ENCODE data around the gene ETS1. TPM values are rescaled to one million over a fixed set of nuclear protein-coding genes. Genes with fewer than 3 reads are reported as not detected.

ETS1 gene
- total and polyA plus RNA-seq, 10 donors = 58.1 to 455 (median 352) TPM

DNA sequence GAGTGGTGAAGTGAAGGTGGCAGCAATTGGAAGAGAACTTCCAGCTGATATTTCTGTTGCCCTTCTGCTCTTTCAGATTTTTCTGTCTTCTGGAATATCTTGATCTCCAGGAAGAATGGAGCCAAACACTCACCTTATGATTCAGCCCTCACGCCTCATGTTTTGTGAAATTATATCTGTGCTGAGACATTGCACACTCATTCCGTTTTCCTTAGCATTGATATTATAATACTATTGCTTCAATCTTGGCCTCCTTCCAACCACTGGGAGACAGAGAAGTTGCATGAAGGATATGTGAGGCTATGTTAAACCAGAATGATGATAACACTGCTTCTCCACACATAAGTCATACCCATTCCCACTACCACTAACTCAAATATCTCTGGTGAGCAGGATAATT lies 177.9 kb downstream of the ETS1 start:
- intact Hi-C loops (cut with DNase I; ENCODE audit: low total_unique reads) = no loop called here
- WGBS, 5 donors = 60 to 87% (median 67%) methylated on average over 2 of the region's 2 CpGs
- DNase-seq = no peak

More for the DNA sequence above, 177.9 kb downstream of the ETS1 start:
- no peak overlapping the region for H3K4me3 ChIP-seq
- no peaks in the 10 kb centered on the region for H3K36me3 ChIP-seq
- no peaks in the 10 kb centered on the region for H3K9me3 ChIP-seq
- no peak overlapping the region for H3K27ac ChIP-seq
- peaks cover 0 to 43% (median 6%) of the 10 kb centered on the region in 6 donors for H3K4me1 ChIP-seq
- H3K27me3 ChIP-seq (replicated peaks in 1 of 7) = no peaks in the 10 kb centered on the region
- no peak for TF ChIP-seq POLR2AphosphoS5 (IDR thresholded peaks at IDR 0.05)
- TF ChIP-seq, protein P1, sequence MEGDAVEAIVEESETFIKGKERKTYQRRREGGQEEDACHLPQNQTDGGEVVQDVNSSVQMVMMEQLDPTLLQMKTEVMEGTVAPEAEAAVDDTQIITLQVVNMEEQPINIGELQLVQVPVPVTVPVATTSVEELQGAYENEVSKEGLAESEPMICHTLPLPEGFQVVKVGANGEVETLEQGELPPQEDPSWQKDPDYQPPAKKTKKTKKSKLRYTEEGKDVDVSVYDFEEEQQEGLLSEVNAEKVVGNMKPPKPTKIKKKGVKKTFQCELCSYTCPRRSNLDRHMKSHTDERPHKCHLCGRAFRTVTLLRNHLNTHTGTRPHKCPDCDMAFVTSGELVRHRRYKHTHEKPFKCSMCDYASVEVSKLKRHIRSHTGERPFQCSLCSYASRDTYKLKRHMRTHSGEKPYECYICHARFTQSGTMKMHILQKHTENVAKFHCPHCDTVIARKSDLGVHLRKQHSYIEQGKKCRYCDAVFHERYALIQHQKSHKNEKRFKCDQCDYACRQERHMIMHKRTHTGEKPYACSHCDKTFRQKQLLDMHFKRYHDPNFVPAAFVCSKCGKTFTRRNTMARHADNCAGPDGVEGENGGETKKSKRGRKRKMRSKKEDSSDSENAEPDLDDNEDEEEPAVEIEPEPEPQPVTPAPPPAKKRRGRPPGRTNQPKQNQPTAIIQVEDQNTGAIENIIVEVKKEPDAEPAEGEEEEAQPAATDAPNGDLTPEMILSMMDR (IDR thresholded peaks at IDR 0.05 in 8 of 11, conservative IDR thresholded peaks at IDR 0.05 in 3 of 11) = no peak
- no peak for TF ChIP-seq POLR2A (IDR thresholded peaks at IDR 0.05)

Small RNA genes within 50 kb of the gene (microRNA-seq; reads per million reads assigned to microRNA genes)
- 0 to 0.70 (median 0.36) reads per million in 3 donors for gene MIR6090

Small RNA genes within 50 kb of the gene (small RNA-seq; reads per million reads assigned to genes)
- gene MIR6090 = 0 to 0.14 (median 0) reads per million in 4 donors

Other genes starting within 250 kb of the ETS1 start
- gene FLI1, start 106.5 kb upstream of the ETS1 start, total RNA-seq = 100 to 1,000 TPM; 125 to 270 (median 160) TPM
- gene FLI1, start 106.5 kb upstream of the ETS1 start, polyA plus RNA-seq = 10 to 100 TPM; 45.8 to 74.2 (median 52.5) TPM